Ascending aorta (tissue), 2 donors: ENCODE measurements around the gene RALGAPB. TPM values are rescaled to one million over a fixed set of nuclear protein-coding genes. Genes with fewer than 3 reads are reported as not detected.

ENCODE experiments used
- DNase-seq, 2 donors: peaks; one replicate each; pipeline ENCODE4 v3.0.0-alpha.2; 2019; ENCODE audit warnings: low spot score in 2 of 2
- H3K27ac ChIP-seq, 2 donors: fragments of 200-600 bp; sonication (generic); one replicate each; pipeline ENCODE4 v1.5.1; 2016 to 2017; ENCODE audit warnings: mild to moderate bottlenecking in 1 of 2
- H3K27me3 ChIP-seq: fragments of 200-600 bp; sonication (generic); one replicate; pipeline ENCODE4 v1.5.1; 2017
- H3K36me3 ChIP-seq, 2 donors: fragments of 200-600 bp; sonication (generic); one replicate each; pipeline ENCODE4 v1.5.1; 2016
- H3K4me1 ChIP-seq, 2 donors: fragments of 200-600 bp; sonication (generic); one replicate each; pipeline ENCODE4 v1.5.1; 2016 to 2017; ENCODE audit warnings: mild to moderate bottlenecking in 1 of 2
- H3K4me3 ChIP-seq, 2 donors: fragments of 200-600 bp; sonication (generic); one replicate each; pipeline ENCODE4 v1.5.1; 2016 to 2017; ENCODE audit warnings: mild to moderate bottlenecking in 1 of 2
- H3K9me3 ChIP-seq, 2 donors: fragments of 200-600 bp; sonication (generic); one replicate each; pipeline ENCODE4 v1.5.1; 2016
- intact Hi-C: fragments of 100-400 bp; cut with DNase I; formaldehyde crosslinking; loops from one replicate; pipeline ENCODE4 v1.15.1; 2023
- total RNA-seq: library from RNA; depleted of rRNA; stranded (reverse); fragments of >200 nt; gene quantifications from one replicate; pipeline ENCODE4 v1.1.0, GENCODE V29; 2016
- TF ChIP-seq, protein P1 (sequence below), 3 experiments: fragments of 200-600 bp in 2 of 3; fragments of 450-650 bp in 1 of 3; sonication (generic) in 2 of 3; IDR thresholded peaks; one replicate each; pipeline ENCODE4 v1.5.1; 2016 to 2019; ENCODE audit warnings: antibody characterized with exemption in 3 of 3, mild to moderate bottlenecking in 1 of 3, moderate library complexity in 1 of 3

Gene RALGAPB
- total RNA-seq, 1 donor from 2014 or later: 19.4 TPM

DNA sequence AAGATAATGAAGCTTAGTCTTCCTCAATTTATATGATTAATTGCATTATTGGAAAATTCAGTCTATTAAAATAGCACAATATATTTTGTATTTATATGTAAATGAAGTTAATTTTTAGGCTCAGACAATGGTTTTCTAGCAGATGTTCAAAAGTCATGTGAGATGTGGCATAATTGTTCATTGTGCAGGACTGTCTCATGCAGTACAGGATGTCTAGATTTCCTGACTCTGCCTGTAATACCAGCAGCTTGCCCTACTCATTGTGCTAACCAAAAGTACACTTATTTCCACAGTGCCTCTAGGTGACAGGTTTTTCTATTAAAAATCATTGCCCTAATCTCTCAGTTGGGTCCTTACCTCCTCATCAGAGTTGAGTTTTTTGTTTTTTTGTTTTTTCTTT lies 12.4 kb downstream of the RALGAPB start:
- H3K27ac ChIP-seq: no peak overlapping the region
- intact Hi-C loops: no loop called here
- H3K36me3 ChIP-seq: peaks cover 4 to 24% of the 10 kb centered on the region in 2 donors
- DNase-seq: no peak
- H3K9me3 ChIP-seq: no peaks in the 10 kb centered on the region
- H3K4me1 ChIP-seq: no peaks in the 10 kb centered on the region
- H3K27me3 ChIP-seq: no peaks in the 10 kb centered on the region
- no peak overlapping the region for H3K4me3 ChIP-seq
- TF ChIP-seq, protein P1, sequence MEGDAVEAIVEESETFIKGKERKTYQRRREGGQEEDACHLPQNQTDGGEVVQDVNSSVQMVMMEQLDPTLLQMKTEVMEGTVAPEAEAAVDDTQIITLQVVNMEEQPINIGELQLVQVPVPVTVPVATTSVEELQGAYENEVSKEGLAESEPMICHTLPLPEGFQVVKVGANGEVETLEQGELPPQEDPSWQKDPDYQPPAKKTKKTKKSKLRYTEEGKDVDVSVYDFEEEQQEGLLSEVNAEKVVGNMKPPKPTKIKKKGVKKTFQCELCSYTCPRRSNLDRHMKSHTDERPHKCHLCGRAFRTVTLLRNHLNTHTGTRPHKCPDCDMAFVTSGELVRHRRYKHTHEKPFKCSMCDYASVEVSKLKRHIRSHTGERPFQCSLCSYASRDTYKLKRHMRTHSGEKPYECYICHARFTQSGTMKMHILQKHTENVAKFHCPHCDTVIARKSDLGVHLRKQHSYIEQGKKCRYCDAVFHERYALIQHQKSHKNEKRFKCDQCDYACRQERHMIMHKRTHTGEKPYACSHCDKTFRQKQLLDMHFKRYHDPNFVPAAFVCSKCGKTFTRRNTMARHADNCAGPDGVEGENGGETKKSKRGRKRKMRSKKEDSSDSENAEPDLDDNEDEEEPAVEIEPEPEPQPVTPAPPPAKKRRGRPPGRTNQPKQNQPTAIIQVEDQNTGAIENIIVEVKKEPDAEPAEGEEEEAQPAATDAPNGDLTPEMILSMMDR (IDR thresholded peaks at IDR 0.05): no peak

DNA sequence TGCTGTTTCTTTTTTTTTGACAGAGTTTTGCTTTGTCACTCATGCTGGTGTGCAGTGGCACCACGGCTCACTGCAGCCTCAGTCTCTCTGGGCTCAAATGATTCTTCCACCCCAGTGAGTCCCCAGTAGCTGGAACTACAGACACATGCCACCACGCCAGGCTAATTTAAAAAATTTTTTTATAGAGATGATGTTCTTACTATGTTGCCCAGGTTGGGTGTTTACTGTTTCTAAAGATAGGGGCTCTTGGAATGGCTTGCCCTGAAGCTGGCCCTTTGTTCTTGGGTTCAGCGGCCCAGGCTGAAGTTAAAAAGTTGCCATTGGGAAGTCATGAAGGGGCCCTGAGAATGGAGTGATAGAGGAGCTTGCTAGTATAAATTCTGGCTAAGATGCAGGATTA lies 16.5 kb downstream of the RALGAPB start:
- no peaks in the 10 kb centered on the region for H3K27me3 ChIP-seq
- DNase-seq: no peak
- no peaks in the 10 kb centered on the region for H3K9me3 ChIP-seq
- intact Hi-C loops: no loop called here
- no peak overlapping the region for H3K27ac ChIP-seq
- peaks cover 18 to 47% of the 10 kb centered on the region in 2 donors for H3K36me3 ChIP-seq
- H3K4me1 ChIP-seq: no peaks in the 10 kb centered on the region
- TF ChIP-seq, protein P1 (IDR thresholded peaks at IDR 0.05): no peak
- no peak overlapping the region for H3K4me3 ChIP-seq

DNA sequence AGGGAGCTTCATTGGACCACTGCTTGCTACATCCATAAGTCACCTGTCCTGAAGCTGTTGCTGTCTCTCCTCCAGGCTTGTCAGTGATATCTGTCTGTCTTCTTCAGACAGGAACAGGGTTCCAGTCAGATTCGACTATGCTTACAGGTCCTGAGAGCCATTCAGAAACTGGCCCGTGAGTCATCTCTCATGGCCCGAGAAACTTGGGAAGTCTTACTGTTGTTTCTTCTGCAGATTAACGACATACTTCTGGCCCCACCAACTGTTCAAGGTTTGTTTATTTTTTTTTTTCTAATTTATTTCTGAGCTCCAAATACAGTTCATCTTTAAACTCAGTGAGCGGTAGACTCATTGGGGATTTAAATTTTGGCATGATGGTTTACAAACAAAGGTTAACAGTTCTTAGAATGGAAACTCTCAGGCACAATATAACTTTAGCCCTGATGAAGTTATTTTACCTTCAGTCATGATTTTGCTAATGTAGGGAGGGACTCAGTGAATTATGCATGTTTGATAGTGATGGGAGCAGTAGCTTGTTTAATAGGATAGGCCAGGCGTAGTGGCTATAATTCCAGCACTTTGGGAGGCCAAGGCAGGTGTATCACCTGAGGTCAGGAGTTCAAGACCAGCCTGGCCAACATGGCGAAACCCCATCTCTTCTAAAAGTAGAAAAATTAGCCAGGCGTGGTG lies 24.7 kb downstream of the RALGAPB start:
- Histone ChIP-seq H3K4me3 (no peak overlapping the region), H3K4me1 (no peaks in the 10 kb centered on the region), H3K9me3 (no peaks in the 10 kb centered on the region), H3K36me3 (peaks cover 39 to 71% of the 10 kb centered on the region in 2 donors), H3K27me3 (no peaks in the 10 kb centered on the region), H3K27ac (no peak overlapping the region)
- intact Hi-C loops: no loop called here
- DNase-seq: no peak
- TF ChIP-seq, protein P1 (IDR thresholded peaks at IDR 0.05): no peak

DNA sequence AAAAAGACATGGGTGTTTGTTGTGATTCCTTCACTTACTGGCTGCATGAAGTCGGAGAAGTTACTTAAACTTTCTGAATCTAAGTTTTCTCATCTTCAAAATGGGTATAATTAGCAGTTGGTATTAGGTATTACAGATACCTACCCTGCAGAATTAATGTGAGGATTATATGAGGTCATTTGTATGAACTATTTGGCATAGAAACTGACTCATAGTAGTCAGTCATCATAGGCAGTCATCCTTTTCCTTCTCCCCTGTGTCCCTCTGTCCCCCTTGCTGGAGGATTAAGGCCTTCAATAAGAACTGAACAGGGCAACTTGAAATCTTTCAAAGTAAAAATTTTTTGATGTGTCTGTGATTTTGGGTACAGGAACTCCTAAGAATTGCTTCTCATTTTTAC lies 26.3 kb downstream of the RALGAPB start:
- intact Hi-C loops: no loop called here
- peaks cover 36 to 74% of the 10 kb centered on the region in 2 donors for H3K36me3 ChIP-seq
- no peaks in the 10 kb centered on the region for H3K27me3 ChIP-seq
- TF ChIP-seq, protein P1 (IDR thresholded peaks at IDR 0.05): no peak
- H3K4me1 ChIP-seq: no peaks in the 10 kb centered on the region
- no peaks in the 10 kb centered on the region for H3K9me3 ChIP-seq
- no peak overlapping the region for H3K4me3 ChIP-seq
- no peak for DNase-seq
- H3K27ac ChIP-seq: no peak overlapping the region

DNA sequence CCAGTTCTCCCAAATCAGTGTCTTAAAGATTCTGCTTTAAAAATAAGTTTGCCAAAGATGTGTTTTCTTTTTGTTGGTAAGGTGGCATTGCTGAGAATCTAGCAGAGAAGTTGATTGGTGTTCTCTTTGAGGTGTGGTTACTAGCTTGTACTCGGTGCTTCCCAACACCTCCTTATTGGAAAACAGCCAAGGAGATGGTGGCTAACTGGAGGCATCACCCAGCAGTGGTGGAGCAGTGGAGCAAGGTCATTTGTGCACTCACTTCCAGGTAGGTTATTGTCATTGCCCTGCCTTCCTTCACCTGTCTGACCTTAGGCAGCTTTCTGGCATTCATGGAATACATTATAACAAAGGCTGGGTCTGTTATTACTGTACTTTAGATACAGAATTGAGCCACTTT lies 26.7 kb downstream of the RALGAPB start:
- intact Hi-C loops: no loop called here
- Histone ChIP-seq H3K9me3 (no peaks in the 10 kb centered on the region), H3K36me3 (peaks cover 35 to 77% of the 10 kb centered on the region in 2 donors), H3K27me3 (no peaks in the 10 kb centered on the region), H3K27ac (no peak overlapping the region), H3K4me3 (no peak overlapping the region), H3K4me1 (no peaks in the 10 kb centered on the region)
- TF ChIP-seq, protein P1 (IDR thresholded peaks at IDR 0.05): no peak
- DNase-seq: no peak
